Activated T-helper 9 cell treated with anti-CD3 and anti-CD28 coated beads, Interleukin-2, amount 50 U/mL, for 16 hours (primary cell): ENCODE measurements around the gene ZNF200.

Experiments used
- DNase-seq: peaks from one replicate; pipeline ENCODE4 v3.0.0-alpha.2; 2020; ENCODE audit warnings: low read depth

ZNF200 gene

GRCh38 chr16:3175157-3176093 is 59.5 kb downstream of the ZNF200 start:
- no peak for DNase-seq

GRCh38 chr16:3174618-3175148 is 60.3 kb downstream of the ZNF200 start:
- DNase-seq: no peak

- DNase-seq: no peak
Measured at GRCh38 chr16:3173892-3174617, 60.9 kb downstream of the ZNF200 start.
